Uterus (tissue), 4 donors: Measurements from ENCODE around the gene RAB11FIP5. TPM values are rescaled to one million over a fixed set of nuclear protein-coding genes. Genes with fewer than 3 reads are reported as not detected.

ENCODE experiments used
- DNase-seq, 2 donors: peaks; one replicate each; pipeline ENCODE4 v3.0.0-alpha.2; 2019 to 2020
- H3K27ac ChIP-seq, 2 donors: fragments of 200-600 bp; sonication (generic); 1 replicate in 1 of 2; 2 replicates in 1 of 2; pipeline ENCODE4 v1.5.1; 2016 to 2018
- H3K27me3 ChIP-seq, 2 donors: fragments of 200-600 bp; sonication (generic); one replicate each; pipeline ENCODE4 v1.5.1; 2018 to 2019; ENCODE audit warnings: control low read depth in 1 of 2
- H3K36me3 ChIP-seq, 2 donors: fragments of 200-600 bp; sonication (generic); one replicate each; pipeline ENCODE4 v1.5.1; 2019; ENCODE audit warnings: control low read depth in 1 of 2
- H3K4me1 ChIP-seq, 2 donors: fragments of 200-600 bp; sonication (generic); one replicate each; pipeline ENCODE4 v1.5.1; 2018 to 2019; ENCODE audit warnings: control low read depth in 1 of 2
- H3K4me3 ChIP-seq, 2 donors: fragments of 200-600 bp; sonication (generic); 1 replicate in 1 of 2; 2 replicates in 1 of 2; pipeline ENCODE4 v1.5.1; 2018 to 2019; ENCODE audit warnings: mild to moderate bottlenecking in 1 of 2
- H3K9me3 ChIP-seq, 2 donors: fragments of 200-600 bp; sonication (generic); one replicate each; pipeline ENCODE4 v1.5.1; 2019; ENCODE audit warnings: control low read depth in 1 of 2
- POLR2A ChIP-seq, 2 donors: fragments of 450-650 bp; IDR thresholded peaks; one replicate each; pipeline ENCODE4 v1.6.1; 2016; ENCODE audit warnings: antibody characterized with exemption in 2 of 2, mild to moderate bottlenecking in 1 of 2, moderate library complexity in 1 of 2
- intact Hi-C: fragments of 100-400 bp; cut with DNase I; formaldehyde crosslinking; loops from one replicate; pipeline ENCODE4 v1.15.1; 2023; ENCODE audit warnings: low total_unique reads
- total RNA-seq, 4 donors: library from RNA; depleted of rRNA in 3 of 4; stranded (reverse); fragments of >200 nt in 3 of 4; gene quantifications; one replicate each; pipeline versions ENCODE4 v1.1.0 to v1.2.4, GENCODE V29; 2014 to 2023
- TF ChIP-seq, protein P1 (sequence below), 4 experiments: fragments of 200-600 bp in 2 of 4; fragments of 450-650 bp in 2 of 4; sonication (generic) in 2 of 4; IDR thresholded peaks; one replicate each; pipeline ENCODE4 v1.5.1; 2016 to 2019; ENCODE audit warnings: antibody characterized with exemption in 4 of 4, mild to moderate bottlenecking in 2 of 4, moderate library complexity in 1 of 4
- donor health status: DM: yes; HTN: yes; CAD: no.

The RAB11FIP5 gene
- total RNA-seq, 4 donors from 2014 or later, result 22.4 to 45.7 (median 31.7) TPM

DNA sequence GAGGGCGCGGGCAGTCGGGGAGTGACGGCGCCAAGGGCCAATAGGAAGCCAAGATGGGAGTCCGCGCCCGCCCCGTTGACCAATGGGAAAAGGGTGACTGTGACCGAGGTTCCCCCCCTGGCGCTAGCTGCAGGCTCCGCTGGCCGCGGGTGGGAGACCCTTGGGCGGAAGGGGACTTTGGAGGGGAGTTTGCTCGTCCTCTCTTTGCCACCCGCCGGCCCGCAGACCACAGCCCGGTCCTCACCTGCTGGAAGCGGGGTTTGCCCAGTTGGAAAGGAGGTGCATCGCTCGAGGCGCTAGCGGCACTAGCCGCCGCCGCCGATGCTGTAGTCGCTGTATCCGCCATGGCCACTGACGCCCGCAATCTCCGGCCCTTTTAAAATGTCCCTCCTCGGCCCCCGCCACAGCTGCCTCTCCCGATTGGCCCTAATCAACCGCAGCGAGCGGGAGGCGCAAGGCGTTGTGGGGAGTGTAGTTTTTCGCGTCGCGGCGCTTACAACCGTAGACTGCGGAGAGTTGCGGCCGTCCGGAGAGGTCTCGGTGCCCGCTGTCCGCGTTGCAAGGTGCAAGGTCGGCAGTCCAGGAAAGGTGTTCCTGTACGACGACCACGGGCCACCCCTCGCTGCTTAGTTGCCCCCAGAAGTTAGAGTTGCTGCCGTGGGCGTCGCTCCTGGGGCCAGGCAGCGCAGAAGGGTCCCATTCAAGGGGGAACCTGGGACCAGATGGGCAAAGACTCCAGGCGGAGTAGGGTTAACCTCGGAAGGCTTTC lies 41.2 kb downstream of the RAB11FIP5 start, which contains the start of gene SFXN5:
SFXN5 (minus strand) TSS at position 353 of the 769 bp plus-strand sequence; CDS start at position 346, 7 bp downstream.
- peak; percentile 98 to 99 for DNase-seq
- Histone ChIP-seq H3K4me3 (peak within 1 kb of the TSS; percentile 52 to 83), H3K36me3 (no peaks in the 10 kb centered on the region), H3K9me3 (no peaks in the 10 kb centered on the region), H3K27me3 (no peaks in the 10 kb centered on the region), H3K27ac (peak within 1 kb of the TSS; percentile 92 to 94), H3K4me1 (peaks cover 0 to 10% of the 10 kb centered on the region in 2 donors)
- TF ChIP-seq, protein P1, sequence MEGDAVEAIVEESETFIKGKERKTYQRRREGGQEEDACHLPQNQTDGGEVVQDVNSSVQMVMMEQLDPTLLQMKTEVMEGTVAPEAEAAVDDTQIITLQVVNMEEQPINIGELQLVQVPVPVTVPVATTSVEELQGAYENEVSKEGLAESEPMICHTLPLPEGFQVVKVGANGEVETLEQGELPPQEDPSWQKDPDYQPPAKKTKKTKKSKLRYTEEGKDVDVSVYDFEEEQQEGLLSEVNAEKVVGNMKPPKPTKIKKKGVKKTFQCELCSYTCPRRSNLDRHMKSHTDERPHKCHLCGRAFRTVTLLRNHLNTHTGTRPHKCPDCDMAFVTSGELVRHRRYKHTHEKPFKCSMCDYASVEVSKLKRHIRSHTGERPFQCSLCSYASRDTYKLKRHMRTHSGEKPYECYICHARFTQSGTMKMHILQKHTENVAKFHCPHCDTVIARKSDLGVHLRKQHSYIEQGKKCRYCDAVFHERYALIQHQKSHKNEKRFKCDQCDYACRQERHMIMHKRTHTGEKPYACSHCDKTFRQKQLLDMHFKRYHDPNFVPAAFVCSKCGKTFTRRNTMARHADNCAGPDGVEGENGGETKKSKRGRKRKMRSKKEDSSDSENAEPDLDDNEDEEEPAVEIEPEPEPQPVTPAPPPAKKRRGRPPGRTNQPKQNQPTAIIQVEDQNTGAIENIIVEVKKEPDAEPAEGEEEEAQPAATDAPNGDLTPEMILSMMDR (IDR thresholded peaks at IDR 0.05), result peak in 3 of 4 experiments; percentile 6 to 20 (median 15)
- TF ChIP-seq POLR2A (IDR thresholded peaks at IDR 0.05), result peak in 1 of 2 donors; percentile 27
- intact Hi-C loops, result no loop called here

DNA sequence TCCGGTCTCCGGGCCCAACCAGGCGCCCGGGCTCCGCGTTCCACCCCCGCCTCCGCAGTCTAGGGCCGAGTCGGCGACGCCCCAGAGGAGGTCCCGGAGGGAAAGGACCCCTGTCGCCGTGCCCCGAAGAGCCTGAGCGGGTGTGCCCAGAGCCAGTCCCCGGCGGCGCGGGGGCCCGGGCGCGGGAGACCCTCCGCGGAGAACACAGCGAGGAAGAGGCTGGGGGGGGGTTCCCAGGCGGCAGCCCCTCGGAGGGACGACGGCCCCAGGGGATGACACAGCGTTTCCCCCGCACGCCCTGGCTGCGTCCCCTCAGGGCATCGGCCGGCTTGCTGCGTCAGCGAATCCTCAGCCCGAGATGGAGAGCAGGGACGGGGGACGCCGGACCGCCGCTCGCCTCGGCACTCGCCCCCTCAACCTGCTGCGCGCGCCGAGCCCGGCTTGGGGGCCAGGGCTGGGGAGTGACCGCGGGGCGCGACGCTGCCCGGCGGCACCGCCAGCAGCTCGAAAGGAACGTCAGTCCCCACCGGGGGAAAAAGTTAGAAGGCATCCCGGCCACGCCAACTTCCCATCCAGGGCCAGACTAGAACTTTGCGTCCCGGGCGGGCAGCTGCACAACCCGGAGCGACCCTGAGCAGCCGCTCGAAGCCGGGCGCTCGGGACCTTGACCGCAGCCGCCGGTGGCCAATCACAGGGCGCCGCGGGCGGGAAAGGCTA lies 41.9 kb downstream of the RAB11FIP5 start:
- Histone ChIP-seq H3K9me3 (no peaks in the 10 kb centered on the region), H3K4me1 (peaks cover 0 to 10% of the 10 kb centered on the region in 2 donors), H3K4me3 (peak overlapping the region; percentile 52 to 83), H3K27me3 (no peaks in the 10 kb centered on the region), H3K27ac (peak overlapping the region; percentile 92 to 94), H3K36me3 (no peaks in the 10 kb centered on the region)
- TF ChIP-seq, protein P1 (IDR thresholded peaks at IDR 0.05), result no peak
- peak in 1 of 2 donors; percentile 37 for TF ChIP-seq POLR2A (IDR thresholded peaks at IDR 0.05)
- DNase-seq, result no peak
- intact Hi-C loops, result no loop called here

DNA sequence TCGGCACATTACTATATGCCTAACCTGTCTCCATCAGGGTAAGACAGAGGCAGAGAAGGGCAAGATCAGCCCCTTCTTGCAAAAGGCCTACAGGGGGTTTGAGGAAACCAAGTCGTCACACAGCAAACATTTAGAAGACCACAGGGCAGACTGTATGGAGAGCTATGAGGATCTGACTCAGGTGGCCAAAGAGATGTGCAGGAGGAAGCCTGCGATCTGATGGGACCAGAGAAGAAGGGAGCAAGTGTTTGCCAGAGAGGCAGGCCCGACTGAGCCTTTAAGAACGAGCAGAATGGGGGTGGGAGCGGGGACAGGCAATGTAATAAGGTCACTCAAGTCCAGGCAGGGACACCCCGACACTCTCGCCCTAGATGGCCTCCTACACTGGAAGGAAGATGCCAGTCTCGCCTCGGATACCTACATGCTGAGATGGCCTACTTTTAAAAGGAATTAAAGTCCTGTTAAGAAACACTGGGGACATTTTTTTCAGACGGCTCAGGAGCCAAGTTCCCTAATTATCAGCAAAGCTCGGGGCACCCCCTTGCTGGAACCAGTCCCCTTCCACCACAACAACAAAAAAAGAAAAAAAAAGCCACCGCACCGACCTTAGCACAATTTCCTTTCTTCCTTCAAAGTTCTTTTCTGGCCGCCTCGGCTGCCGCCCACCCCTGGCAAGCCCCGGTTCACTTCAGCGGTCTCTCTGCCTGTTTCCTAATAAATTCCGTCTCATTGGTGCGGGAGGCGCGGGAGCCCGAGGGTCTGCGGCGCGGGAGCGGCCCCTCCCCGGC lies 42.7 kb downstream of the RAB11FIP5 start:
- peaks cover 0 to 10% of the 10 kb centered on the region in 2 donors for H3K4me1 ChIP-seq
- no peaks in the 10 kb centered on the region for H3K27me3 ChIP-seq
- H3K27ac ChIP-seq, result peak overlapping the region; percentile 92 to 94
- H3K9me3 ChIP-seq, result no peaks in the 10 kb centered on the region
- TF ChIP-seq, protein P1 (IDR thresholded peaks at IDR 0.05), result no peak
- no peak for TF ChIP-seq POLR2A (IDR thresholded peaks at IDR 0.05)
- H3K36me3 ChIP-seq, result no peaks in the 10 kb centered on the region
- H3K4me3 ChIP-seq, result peak overlapping the region; percentile 52 to 83
- intact Hi-C loops, result no loop called here
- DNase-seq, result no peak

DNA sequence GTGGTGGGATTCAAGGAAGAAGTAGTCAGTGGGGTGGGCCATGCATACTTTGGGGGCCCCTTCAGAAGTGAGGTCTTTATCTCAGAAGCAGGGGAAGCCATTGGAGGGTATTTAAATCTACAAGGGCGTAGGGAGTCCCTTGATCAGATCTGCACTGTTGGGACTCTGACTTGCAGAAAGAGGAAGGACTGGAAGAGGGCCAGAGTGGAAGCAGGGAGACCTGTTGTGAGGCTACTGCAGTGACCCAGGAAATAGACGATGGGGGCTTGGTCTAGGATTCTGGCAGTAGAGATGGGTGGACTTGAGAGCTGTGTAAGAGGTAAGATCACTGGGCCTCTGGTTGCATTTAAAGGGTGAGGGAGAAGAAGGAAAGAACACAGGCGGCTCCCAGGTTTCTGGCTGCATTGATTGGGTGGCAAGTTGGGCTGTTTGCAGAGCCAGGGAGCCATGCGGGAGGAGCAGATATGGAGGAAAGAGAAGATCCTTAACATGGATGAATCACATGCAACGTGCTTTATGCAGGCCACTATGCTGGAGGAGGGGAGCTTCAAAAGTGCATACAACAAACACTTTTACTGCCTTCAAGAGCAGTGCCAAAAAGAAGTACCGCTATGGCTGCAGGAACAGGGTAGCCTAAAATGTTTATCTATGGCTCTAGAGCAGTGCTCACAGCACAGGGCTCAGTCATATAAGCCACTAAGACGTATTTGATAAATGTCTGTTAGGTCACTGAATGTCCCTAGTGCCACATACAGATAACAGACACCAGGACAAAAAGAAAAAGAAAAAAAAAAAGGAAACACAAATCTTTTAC lies 43.5 kb downstream of the RAB11FIP5 start:
- H3K36me3 ChIP-seq, result no peaks in the 10 kb centered on the region
- peaks cover 0 to 10% of the 10 kb centered on the region in 2 donors for H3K4me1 ChIP-seq
- H3K9me3 ChIP-seq, result no peaks in the 10 kb centered on the region
- DNase-seq, result no peak
- peak overlapping the region in 1 of 2 donors; percentile 83 for H3K4me3 ChIP-seq
- no peak overlapping the region for H3K27ac ChIP-seq
- TF ChIP-seq, protein P1 (IDR thresholded peaks at IDR 0.05), result no peak
- no peak for TF ChIP-seq POLR2A (IDR thresholded peaks at IDR 0.05)
- intact Hi-C loops, result no loop called here
- no peaks in the 10 kb centered on the region for H3K27me3 ChIP-seq
